SK-N-DZ (cell line): ENCODE data around the gene APBA2.
"Not testable (repeated sequence)": the region's sequence is repeated elsewhere in the genome, so short reads cannot be mapped to it uniquely, and the experiment has no call there.

Source experiments
- DNase-seq: peaks from one replicate; pipeline ENCODE4 v3.0.0-alpha.2; 2015; ENCODE audit warnings: low spot score

Gene APBA2

GRCh38 chr15:28997791-28998190 lies 112.0 kb downstream of the APBA2 start:
- no peak for DNase-seq

GRCh38 chr15:28998511-28998910 lies 112.7 kb downstream of the APBA2 start:
- no peak for DNase-seq

GRCh38 chr15:29003191-29003839 lies 117.5 kb downstream of the APBA2 start:
- DNase-seq: no peak

- DNase-seq: no peak
These were observed 118.1 kb downstream of the APBA2 start for GRCh38 chr15:29003840-29004233.

- DNase-seq: no peak
These were observed 120.2 kb downstream of the APBA2 start for GRCh38 chr15:29005931-29006330.

GRCh38 chr15:29008846-29009245 lies 123.1 kb downstream of the APBA2 start:
- no peak for DNase-seq

- no peak for DNase-seq
These were observed 126.3 kb downstream of the APBA2 start for GRCh38 chr15:29012097-29012496.

- no peak for DNase-seq
These were observed 128.7 kb downstream of the APBA2 start for GRCh38 chr15:29014493-29014892.

- no peak for DNase-seq
These were observed 130.7 kb downstream of the APBA2 start for GRCh38 chr15:29016518-29016917.

GRCh38 chr15:29018120-29018805 lies 132.5 kb downstream of the APBA2 start:
- no peak for DNase-seq

GRCh38 chr15:29018995-29019976 lies 133.5 kb downstream of the APBA2 start:
- DNase-seq: no peak

GRCh38 chr15:29021857-29022256 lies 136.1 kb downstream of the APBA2 start:
- no peak for DNase-seq

- DNase-seq: no peak
These were observed 138.9 kb downstream of the APBA2 start for GRCh38 chr15:29024662-29025061.

GRCh38 chr15:29025411-29025810 lies 139.6 kb downstream of the APBA2 start:
- DNase-seq: not testable (repeated sequence)

GRCh38 chr15:29028158-29028557 lies 142.4 kb downstream of the APBA2 start:
- DNase-seq: not testable (repeated sequence)

GRCh38 chr15:29029651-29030195 lies 143.9 kb downstream of the APBA2 start:
- no peak for DNase-seq

GRCh38 chr15:29031502-29032228 lies 145.9 kb downstream of the APBA2 start:
- no peak for DNase-seq

- DNase-seq: no peak
These were observed 146.5 kb downstream of the APBA2 start for GRCh38 chr15:29032229-29032625.

GRCh38 chr15:29032751-29033150 lies 147.0 kb downstream of the APBA2 start:
- DNase-seq: no peak

GRCh38 chr15:29034151-29034550 lies 148.4 kb downstream of the APBA2 start:
- DNase-seq: no peak
